ENCODE results near the gene RAB23. TPM values are rescaled to one million over a fixed set of nuclear protein-coding genes. Genes with fewer than 3 reads are reported as not detected.
A peak's percentile ranks its signal among the peaks of the same experiment; 100 is the strongest.

Gene RAB23
- total and polyA plus RNA-seq, 2 experiments from 2014 or later = 5.2 to 16.7 TPM

DNA sequence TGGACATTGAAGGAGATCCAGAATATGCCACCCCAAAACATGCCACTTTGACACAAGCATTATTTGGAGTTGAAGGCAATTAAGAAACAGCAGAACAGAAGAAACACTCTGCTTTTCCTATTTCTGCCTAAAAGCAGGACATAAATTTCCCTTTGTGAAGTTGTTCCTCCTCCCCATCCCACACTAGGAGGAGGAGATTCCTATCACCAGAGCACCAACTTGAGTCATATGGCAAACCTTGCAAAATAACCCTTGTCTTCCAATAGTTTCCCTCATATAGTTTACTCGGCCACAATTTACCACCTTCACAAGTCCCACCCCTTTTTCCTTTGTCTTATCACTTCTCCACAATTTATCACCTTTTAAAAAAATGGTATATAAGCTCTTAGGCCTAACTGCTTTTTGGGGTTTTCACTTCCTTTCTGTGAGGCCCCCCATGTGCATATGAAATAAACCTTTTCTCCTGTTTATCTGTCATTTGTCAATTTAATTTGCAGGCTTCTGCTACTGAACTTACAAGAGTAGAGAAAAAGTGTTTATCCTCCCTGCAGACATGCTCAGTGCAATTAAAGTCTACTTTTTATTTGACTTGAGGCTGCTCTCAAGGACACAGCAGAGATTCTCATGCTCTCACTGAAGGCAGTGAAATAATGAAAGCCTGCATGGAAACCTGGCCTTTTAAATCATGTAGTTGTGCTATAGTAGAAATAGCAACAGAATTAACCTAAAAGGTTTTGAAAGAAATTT is 2.8 kb upstream of the RAB23 start:
- DNase-seq (ENCODE audit: low spot score) (no peak), ATAC-seq (no peak)
- no peaks in the 10 kb centered on the region for H3K9me2 ChIP-seq (ENCODE audit: insufficient read depth)
- no peaks in the 10 kb centered on the region for H3K36me3 ChIP-seq (ENCODE audit: insufficient read depth)
- H3K4me1 Mint-ChIP-seq = peaks cover 18% of the 10 kb centered on the region
- H3K4me2 ChIP-seq = peak overlapping the region; percentile 61; the same call in 1 of the 2 replicates
- H2AFZ ChIP-seq = peak overlapping the region; percentile 90
- peaks cover 2% of the 10 kb centered on the region for H3K27me3 Mint-ChIP-seq (ENCODE audit: insufficient read depth, low read depth, poor library complexity)
- H3K9me3 Mint-ChIP-seq = peaks cover 7% of the 10 kb centered on the region; the same call in 2 of the 3 replicates
- TF ChIP-seq STAT1 (IDR thresholded peaks at IDR 0.05; ENCODE audit: unreplicated experiment) = no peak
- TF ChIP-seq POLR2AphosphoS5 (IDR thresholded peaks at IDR 0.05; ENCODE audit: low read depth) = no peak
- TF ChIP-seq EZH2 (IDR thresholded peaks at IDR 0.05; ENCODE audit: low read depth, unreplicated experiment) = no peak
- no peak for TF ChIP-seq NANOG (IDR thresholded peaks at IDR 0.05; ENCODE audit: borderline replicate concordance)
- TF ChIP-seq, protein P1, sequence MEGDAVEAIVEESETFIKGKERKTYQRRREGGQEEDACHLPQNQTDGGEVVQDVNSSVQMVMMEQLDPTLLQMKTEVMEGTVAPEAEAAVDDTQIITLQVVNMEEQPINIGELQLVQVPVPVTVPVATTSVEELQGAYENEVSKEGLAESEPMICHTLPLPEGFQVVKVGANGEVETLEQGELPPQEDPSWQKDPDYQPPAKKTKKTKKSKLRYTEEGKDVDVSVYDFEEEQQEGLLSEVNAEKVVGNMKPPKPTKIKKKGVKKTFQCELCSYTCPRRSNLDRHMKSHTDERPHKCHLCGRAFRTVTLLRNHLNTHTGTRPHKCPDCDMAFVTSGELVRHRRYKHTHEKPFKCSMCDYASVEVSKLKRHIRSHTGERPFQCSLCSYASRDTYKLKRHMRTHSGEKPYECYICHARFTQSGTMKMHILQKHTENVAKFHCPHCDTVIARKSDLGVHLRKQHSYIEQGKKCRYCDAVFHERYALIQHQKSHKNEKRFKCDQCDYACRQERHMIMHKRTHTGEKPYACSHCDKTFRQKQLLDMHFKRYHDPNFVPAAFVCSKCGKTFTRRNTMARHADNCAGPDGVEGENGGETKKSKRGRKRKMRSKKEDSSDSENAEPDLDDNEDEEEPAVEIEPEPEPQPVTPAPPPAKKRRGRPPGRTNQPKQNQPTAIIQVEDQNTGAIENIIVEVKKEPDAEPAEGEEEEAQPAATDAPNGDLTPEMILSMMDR (conservative IDR thresholded peaks at IDR 0.05; ENCODE audit: low read depth in 2 of 2) = no peak
- TF ChIP-seq JUNB (IDR thresholded peaks at IDR 0.05; ENCODE audit: unreplicated experiment) = no peak
- TF ChIP-seq, protein P2, sequence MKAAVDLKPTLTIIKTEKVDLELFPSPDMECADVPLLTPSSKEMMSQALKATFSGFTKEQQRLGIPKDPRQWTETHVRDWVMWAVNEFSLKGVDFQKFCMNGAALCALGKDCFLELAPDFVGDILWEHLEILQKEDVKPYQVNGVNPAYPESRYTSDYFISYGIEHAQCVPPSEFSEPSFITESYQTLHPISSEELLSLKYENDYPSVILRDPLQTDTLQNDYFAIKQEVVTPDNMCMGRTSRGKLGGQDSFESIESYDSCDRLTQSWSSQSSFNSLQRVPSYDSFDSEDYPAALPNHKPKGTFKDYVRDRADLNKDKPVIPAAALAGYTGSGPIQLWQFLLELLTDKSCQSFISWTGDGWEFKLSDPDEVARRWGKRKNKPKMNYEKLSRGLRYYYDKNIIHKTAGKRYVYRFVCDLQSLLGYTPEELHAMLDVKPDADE (IDR thresholded peaks at IDR 0.05) = no peak
- no peak for TF ChIP-seq CREB1 (CRISPR knock-in tag; IDR thresholded peaks at IDR 0.05; ENCODE audit: low read depth)
- no peak for TF ChIP-seq ZNF331 (CRISPR knock-in tag; IDR thresholded peaks at IDR 0.05; ENCODE audit: low read depth)
- TF ChIP-seq EZH2phosphoT487 (IDR thresholded peaks at IDR 0.05; ENCODE audit: unreplicated experiment) = no peak
- no peak for TF ChIP-seq ZNF114 (CRISPR knock-in tag; IDR thresholded peaks at IDR 0.05)
- TF ChIP-seq, protein P3, sequence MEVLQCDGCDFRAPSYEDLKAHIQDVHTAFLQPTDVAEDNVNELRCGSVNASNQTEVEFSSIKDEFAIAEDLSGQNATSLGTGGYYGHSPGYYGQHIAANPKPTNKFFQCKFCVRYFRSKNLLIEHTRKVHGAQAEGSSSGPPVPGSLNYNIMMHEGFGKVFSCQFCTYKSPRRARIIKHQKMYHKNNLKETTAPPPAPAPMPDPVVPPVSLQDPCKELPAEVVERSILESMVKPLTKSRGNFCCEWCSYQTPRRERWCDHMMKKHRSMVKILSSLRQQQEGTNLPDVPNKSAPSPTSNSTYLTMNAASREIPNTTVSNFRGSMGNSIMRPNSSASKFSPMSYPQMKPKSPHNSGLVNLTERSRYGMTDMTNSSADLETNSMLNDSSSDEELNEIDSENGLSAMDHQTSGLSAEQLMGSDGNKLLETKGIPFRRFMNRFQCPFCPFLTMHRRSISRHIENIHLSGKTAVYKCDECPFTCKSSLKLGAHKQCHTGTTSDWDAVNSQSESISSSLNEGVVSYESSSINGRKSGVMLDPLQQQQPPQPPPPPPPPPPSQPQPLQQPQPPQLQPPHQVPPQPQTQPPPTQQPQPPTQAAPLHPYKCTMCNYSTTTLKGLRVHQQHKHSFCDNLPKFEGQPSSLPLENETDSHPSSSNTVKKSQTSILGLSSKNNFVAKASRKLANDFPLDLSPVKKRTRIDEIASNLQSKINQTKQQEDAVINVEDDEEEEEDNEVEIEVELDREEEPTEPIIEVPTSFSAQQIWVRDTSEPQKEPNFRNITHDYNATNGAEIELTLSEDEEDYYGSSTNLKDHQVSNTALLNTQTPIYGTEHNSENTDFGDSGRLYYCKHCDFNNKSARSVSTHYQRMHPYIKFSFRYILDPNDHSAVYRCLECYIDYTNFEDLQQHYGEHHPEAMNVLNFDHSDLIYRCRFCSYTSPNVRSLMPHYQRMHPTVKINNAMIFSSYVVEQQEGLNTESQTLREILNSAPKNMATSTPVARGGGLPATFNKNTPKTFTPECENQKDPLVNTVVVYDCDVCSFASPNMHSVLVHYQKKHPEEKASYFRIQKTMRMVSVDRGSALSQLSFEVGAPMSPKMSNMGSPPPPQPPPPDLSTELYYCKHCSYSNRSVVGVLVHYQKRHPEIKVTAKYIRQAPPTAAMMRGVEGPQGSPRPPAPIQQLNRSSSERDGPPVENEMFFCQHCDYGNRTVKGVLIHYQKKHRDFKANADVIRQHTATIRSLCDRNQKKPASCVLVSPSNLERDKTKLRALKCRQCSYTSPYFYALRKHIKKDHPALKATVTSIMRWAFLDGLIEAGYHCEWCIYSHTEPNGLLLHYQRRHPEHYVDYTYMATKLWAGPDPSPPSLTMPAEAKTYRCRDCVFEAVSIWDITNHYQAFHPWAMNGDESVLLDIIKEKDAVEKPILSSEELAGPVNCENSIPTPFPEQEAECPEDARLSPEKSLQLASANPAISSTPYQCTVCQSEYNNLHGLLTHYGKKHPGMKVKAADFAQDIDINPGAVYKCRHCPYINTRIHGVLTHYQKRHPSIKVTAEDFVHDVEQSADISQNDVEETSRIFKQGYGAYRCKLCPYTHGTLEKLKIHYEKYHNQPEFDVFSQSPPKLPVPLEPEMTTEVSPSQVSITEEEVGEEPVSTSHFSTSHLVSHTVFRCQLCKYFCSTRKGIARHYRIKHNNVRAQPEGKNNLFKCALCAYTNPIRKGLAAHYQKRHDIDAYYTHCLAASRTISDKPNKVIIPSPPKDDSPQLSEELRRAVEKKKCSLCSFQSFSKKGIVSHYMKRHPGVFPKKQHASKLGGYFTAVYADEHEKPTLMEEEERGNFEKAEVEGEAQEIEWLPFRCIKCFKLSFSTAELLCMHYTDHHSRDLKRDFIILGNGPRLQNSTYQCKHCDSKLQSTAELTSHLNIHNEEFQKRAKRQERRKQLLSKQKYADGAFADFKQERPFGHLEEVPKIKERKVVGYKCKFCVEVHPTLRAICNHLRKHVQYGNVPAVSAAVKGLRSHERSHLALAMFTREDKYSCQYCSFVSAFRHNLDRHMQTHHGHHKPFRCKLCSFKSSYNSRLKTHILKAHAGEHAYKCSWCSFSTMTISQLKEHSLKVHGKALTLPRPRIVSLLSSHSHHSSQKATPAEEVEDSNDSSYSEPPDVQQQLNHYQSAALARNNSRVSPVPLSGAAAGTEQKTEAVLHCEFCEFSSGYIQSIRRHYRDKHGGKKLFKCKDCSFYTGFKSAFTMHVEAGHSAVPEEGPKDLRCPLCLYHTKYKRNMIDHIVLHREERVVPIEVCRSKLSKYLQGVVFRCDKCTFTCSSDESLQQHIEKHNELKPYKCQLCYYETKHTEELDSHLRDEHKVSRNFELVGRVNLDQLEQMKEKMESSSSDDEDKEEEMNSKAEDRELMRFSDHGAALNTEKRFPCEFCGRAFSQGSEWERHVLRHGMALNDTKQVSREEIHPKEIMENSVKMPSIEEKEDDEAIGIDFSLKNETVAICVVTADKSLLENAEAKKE (CRISPR knock-in tag; IDR thresholded peaks at IDR 0.05) = no peak
- TF ChIP-seq, protein P4, sequence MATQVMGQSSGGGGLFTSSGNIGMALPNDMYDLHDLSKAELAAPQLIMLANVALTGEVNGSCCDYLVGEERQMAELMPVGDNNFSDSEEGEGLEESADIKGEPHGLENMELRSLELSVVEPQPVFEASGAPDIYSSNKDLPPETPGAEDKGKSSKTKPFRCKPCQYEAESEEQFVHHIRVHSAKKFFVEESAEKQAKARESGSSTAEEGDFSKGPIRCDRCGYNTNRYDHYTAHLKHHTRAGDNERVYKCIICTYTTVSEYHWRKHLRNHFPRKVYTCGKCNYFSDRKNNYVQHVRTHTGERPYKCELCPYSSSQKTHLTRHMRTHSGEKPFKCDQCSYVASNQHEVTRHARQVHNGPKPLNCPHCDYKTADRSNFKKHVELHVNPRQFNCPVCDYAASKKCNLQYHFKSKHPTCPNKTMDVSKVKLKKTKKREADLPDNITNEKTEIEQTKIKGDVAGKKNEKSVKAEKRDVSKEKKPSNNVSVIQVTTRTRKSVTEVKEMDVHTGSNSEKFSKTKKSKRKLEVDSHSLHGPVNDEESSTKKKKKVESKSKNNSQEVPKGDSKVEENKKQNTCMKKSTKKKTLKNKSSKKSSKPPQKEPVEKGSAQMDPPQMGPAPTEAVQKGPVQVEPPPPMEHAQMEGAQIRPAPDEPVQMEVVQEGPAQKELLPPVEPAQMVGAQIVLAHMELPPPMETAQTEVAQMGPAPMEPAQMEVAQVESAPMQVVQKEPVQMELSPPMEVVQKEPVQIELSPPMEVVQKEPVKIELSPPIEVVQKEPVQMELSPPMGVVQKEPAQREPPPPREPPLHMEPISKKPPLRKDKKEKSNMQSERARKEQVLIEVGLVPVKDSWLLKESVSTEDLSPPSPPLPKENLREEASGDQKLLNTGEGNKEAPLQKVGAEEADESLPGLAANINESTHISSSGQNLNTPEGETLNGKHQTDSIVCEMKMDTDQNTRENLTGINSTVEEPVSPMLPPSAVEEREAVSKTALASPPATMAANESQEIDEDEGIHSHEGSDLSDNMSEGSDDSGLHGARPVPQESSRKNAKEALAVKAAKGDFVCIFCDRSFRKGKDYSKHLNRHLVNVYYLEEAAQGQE (IDR thresholded peaks at IDR 0.05; ENCODE audit: unreplicated experiment) = no peak
- no peak overlapping the region; the same call in 1 of the 2 replicates for H3K27ac Mint-ChIP-seq
- no peaks in the 10 kb centered on the region for H3K27me3 ChIP-seq (ENCODE audit: insufficient read depth)
- no peaks in the 10 kb centered on the region for H3F3A ChIP-seq (replicated peaks; ENCODE audit: low read depth)
- no peak overlapping the region for H3K4me3 Mint-ChIP-seq
- H4K20me1 ChIP-seq (replicated peaks; ENCODE audit: insufficient read depth) = peaks cover 5% of the 10 kb centered on the region; the same call in 1 of the 2 replicates
- H3K36me3 Mint-ChIP-seq (ENCODE audit: low read depth) = peaks cover 6% of the 10 kb centered on the region; the same call in 2 of the 3 replicates
- peaks cover 13% of the 10 kb centered on the region for H3K79me2 ChIP-seq (replicated peaks; ENCODE audit: insufficient read depth)
- no peak overlapping the region for H3K27ac ChIP-seq (ENCODE audit: low read depth)
- H3K4me3 ChIP-seq = no peak overlapping the region
- 0 out of 2 replicates have a peak, but pooled peaks cover 10% of the 10 kb centered on the region for H3K4me1 ChIP-seq (ENCODE audit: insufficient read depth)

Measured in GM23338 (cell line).